HG03565 (cell line): ENCODE results near the gene PCDH12.
"Not testable (repeated sequence)": the region's sequence is repeated elsewhere in the genome, so short reads cannot be mapped to it uniquely, and the experiment has no call there.

Source experiments
- ATAC-seq: cut with Tn5 transposase; IDR thresholded peaks from one replicate; pipeline ENCODE4 v1.9.1; 2021; ENCODE audit warnings: mild to moderate bottlenecking, moderate library complexity; ENCODE audit not compliant: unreplicated experiment

Gene PCDH12

GRCh38 chr5:141941307-141941706 lies 16.7 kb downstream of the PCDH12 start:
- no peak for ATAC-seq

GRCh38 chr5:141940695-141941271 lies 17.2 kb downstream of the PCDH12 start:
- ATAC-seq, result no peak

- no peak for ATAC-seq
These were observed 22.5 kb downstream of the PCDH12 start for GRCh38 chr5:141935538-141935937.

- ATAC-seq, result no peak
These were observed 23.7 kb downstream of the PCDH12 start for GRCh38 chr5:141934099-141934844.

GRCh38 chr5:141933151-141933550 lies 24.9 kb downstream of the PCDH12 start:
- no peak for ATAC-seq

- ATAC-seq, result no peak
These were observed 26.3 kb downstream of the PCDH12 start for GRCh38 chr5:141931694-141932093.

- ATAC-seq, result no peak
These were observed 28.5 kb downstream of the PCDH12 start for GRCh38 chr5:141929398-141930058.

- no peak for ATAC-seq
These were observed 30.0 kb downstream of the PCDH12 start for GRCh38 chr5:141928051-141928450.

- ATAC-seq, result no peak
These were observed 31.6 kb downstream of the PCDH12 start for GRCh38 chr5:141926434-141926833.

- ATAC-seq, result peak; percentile 93
These were observed 34.3 kb downstream of the PCDH12 start, which contains the start of gene DELE1 for GRCh38 chr5:141923448-141924313. Gene DELE1 (plus strand): TSS chr5:141923871. CDS start chr5:141923942, 71 bp downstream.

- not testable (repeated sequence) for ATAC-seq
These were observed 35.1 kb downstream of the PCDH12 start for GRCh38 chr5:141922827-141923447.

GRCh38 chr5:141920771-141921170 lies 37.2 kb downstream of the PCDH12 start:
- ATAC-seq, result no peak

GRCh38 chr5:141919218-141920119 lies 38.5 kb downstream of the PCDH12 start:
- no peak for ATAC-seq

GRCh38 chr5:141917760-141918159 lies 40.2 kb downstream of the PCDH12 start:
- no peak for ATAC-seq

GRCh38 chr5:141916522-141916921 lies 41.5 kb downstream of the PCDH12 start:
- ATAC-seq, result no peak

- ATAC-seq, result no peak
These were observed 42.1 kb downstream of the PCDH12 start for GRCh38 chr5:141915881-141916336.

- ATAC-seq, result no peak
These were observed 43.2 kb downstream of the PCDH12 start for GRCh38 chr5:141914797-141915196.

GRCh38 chr5:141914199-141914743 lies 43.7 kb downstream of the PCDH12 start:
- peak; percentile 70 for ATAC-seq

GRCh38 chr5:141913560-141914198 lies 44.3 kb downstream of the PCDH12 start:
- no peak for ATAC-seq
